ENCODE results near the gene NDP. TPM values are rescaled to one million over a fixed set of nuclear protein-coding genes. Genes with fewer than 3 reads are reported as not detected.

The NDP gene
- total RNA-seq, 6 experiments from 2014 or later: not detected

DNA sequence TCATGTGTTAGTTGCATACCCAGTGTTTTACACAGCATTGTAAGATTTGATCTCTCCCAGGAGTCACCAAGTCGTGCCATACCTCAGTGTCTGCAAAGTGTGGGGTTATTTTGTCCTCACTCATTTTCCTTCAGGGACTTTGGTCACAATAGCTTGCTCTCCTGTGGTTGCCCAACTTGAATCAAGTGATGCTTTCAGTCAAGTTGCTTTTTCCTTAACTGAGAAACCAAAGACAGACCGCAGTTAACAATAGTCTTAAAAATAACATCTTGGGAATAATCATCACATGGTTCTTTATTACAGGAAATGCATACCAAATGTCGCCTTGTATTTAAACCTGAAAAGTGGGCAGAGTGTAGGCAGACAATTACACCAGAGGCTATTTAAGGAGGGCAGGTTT is 44.5 kb upstream of the NDP start:
- WGBS (ENCODE audit: insufficient coverage, low coverage, low lambda C conversion rate, missing lambda C conversion rate): 39% methylated on average over 3 of the region's 3 CpGs
- TF ChIP-seq, protein P1, sequence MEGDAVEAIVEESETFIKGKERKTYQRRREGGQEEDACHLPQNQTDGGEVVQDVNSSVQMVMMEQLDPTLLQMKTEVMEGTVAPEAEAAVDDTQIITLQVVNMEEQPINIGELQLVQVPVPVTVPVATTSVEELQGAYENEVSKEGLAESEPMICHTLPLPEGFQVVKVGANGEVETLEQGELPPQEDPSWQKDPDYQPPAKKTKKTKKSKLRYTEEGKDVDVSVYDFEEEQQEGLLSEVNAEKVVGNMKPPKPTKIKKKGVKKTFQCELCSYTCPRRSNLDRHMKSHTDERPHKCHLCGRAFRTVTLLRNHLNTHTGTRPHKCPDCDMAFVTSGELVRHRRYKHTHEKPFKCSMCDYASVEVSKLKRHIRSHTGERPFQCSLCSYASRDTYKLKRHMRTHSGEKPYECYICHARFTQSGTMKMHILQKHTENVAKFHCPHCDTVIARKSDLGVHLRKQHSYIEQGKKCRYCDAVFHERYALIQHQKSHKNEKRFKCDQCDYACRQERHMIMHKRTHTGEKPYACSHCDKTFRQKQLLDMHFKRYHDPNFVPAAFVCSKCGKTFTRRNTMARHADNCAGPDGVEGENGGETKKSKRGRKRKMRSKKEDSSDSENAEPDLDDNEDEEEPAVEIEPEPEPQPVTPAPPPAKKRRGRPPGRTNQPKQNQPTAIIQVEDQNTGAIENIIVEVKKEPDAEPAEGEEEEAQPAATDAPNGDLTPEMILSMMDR (IDR thresholded peaks at IDR 0.05): no peak
- TF ChIP-seq POLR2A (IDR thresholded peaks at IDR 0.05): no peak
- no peak for DNase-seq
- Histone ChIP-seq H3K4me1 (no peaks in the 10 kb centered on the region), H3K9me3 (no peaks in the 10 kb centered on the region), H3K36me3 (no peaks in the 10 kb centered on the region), H3K27ac (no peak overlapping the region), H3K4me3 (no peak overlapping the region), H3K27me3 (peaks cover 0 to 5% of the 10 kb centered on the region in 2 donors)
- ATAC-seq: no peak
- intact Hi-C loops (cut with DNase I): no loop called here

DNA sequence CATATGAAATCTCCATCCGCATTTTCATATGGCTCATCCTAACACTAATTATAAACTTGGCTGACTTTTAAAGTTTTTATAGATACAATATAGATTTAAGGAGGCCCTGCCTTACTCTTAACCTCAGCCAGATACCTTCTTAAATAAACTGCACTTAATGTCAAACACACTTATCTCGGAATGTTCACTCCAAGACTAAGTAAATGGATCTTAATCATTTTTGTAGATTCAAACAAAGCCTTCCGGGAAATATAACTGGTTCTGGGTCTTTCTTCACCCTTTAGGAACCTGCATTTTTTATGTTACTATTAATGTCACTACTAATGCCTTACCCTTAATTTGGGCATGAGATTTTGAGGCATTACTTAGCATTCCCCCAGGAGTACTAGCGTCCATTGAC is 43.7 kb upstream of the NDP start:
- H3K27ac ChIP-seq: no peak overlapping the region
- 48% methylated on average over 4 of the region's 4 CpGs for WGBS (ENCODE audit: insufficient coverage, low coverage, low lambda C conversion rate, missing lambda C conversion rate)
- intact Hi-C loops (cut with DNase I): no loop called here
- H3K27me3 ChIP-seq: peaks cover 0 to 5% of the 10 kb centered on the region in 2 donors
- TF ChIP-seq POLR2A (IDR thresholded peaks at IDR 0.05): no peak
- TF ChIP-seq, protein P1 (IDR thresholded peaks at IDR 0.05): no peak
- no peak for DNase-seq
- ATAC-seq: no peak
- H3K36me3 ChIP-seq: no peaks in the 10 kb centered on the region
- no peaks in the 10 kb centered on the region for H3K9me3 ChIP-seq
- no peak overlapping the region for H3K4me3 ChIP-seq
- no peaks in the 10 kb centered on the region for H3K4me1 ChIP-seq

DNA sequence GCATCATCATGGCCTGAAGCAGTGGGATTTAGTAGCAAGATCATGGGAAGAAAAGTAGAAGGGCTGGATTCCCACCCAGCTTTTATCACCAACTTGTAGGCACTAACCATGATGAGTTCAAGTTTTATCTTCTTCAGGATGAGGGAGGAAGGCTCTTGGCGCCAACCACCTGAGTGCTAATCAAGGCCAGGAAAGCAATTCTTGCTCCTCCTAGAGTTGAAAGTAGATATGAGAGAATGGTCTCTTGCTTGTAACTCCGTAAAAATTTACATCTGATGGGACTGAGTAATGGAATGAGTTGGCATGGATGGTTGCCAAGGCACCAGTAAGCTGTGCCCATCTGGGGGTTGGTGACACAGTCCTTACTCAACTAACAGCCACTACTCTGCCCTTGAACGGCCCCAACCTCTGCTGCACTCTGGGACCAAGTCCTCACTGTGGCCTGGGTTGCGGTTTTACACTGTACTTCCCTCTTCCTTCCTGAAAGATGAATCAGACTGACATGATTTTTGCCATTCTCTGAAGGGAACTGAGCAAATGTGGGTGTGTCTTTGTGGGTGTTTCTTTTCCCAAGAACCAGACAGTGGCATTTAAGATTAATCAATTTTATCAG is 39.4 kb upstream of the NDP start:
- no peak overlapping the region for H3K27ac ChIP-seq
- DNase-seq (peak in 2 of 3 donors; percentile 27 to 40), ATAC-seq (peak in 3 of 4 donors; percentile 45 to 68 (median 57))
- H3K9me3 ChIP-seq: no peaks in the 10 kb centered on the region
- 64% methylated on average over 4 of the region's 4 CpGs for WGBS (ENCODE audit: insufficient coverage, low coverage, low lambda C conversion rate, missing lambda C conversion rate)
- H3K36me3 ChIP-seq: no peaks in the 10 kb centered on the region
- no peaks in the 10 kb centered on the region for H3K27me3 ChIP-seq
- no peaks in the 10 kb centered on the region for H3K4me1 ChIP-seq
- intact Hi-C loops (cut with DNase I): no loop called here
- TF ChIP-seq POLR2A (IDR thresholded peaks at IDR 0.05): no peak
- TF ChIP-seq, protein P1 (IDR thresholded peaks at IDR 0.05): no peak
- no peak overlapping the region for H3K4me3 ChIP-seq

DNA sequence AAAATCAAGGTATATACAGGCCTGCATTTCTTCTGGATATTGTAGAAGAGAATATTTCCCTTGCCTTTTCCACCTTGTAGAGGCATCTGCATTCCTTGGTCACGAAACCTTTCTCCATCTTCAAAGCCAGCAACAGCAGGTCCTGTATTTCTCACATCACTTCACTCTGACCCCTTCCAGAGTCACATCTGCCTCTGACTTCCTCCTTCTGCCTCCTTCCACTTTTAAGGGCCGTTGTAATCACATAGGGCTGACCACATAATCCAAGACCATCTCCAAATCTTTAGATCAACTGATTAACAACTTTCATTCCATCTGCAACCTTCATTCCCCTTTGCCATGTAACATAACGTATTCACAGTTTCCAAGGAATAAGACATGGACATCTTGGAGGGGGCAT is 38.3 kb upstream of the NDP start:
- WGBS (ENCODE audit: insufficient coverage, low coverage, low lambda C conversion rate, missing lambda C conversion rate): 20% methylated on average over 3 of the region's 3 CpGs

More for the DNA sequence above, 38.3 kb upstream of the NDP start:
- H3K4me3 ChIP-seq: no peak overlapping the region
- no peaks in the 10 kb centered on the region for H3K9me3 ChIP-seq
- no peaks in the 10 kb centered on the region for H3K36me3 ChIP-seq
- no peaks in the 10 kb centered on the region for H3K4me1 ChIP-seq
- intact Hi-C loops (cut with DNase I): no loop called here
- ATAC-seq: no peak
- DNase-seq: no peak
- TF ChIP-seq, protein P1 (IDR thresholded peaks at IDR 0.05): no peak
- TF ChIP-seq POLR2A (IDR thresholded peaks at IDR 0.05): no peak
- H3K27ac ChIP-seq: no peak overlapping the region
- no peaks in the 10 kb centered on the region for H3K27me3 ChIP-seq

Data from right lobe of liver (tissue), 6 donors.